Glutamatergic neuron (in vitro differentiated cells): ENCODE data around the gene PRF1. TPM values are rescaled to one million over a fixed set of nuclear protein-coding genes. Genes with fewer than 3 reads are reported as not detected.

Experiments used
- DNase-seq: peaks from one replicate; pipeline ENCODE4 v3.0.0; 2022
- H3K27ac Mint-ChIP-seq: one replicate; pipeline ENCODE4 v1.8.0; 2020; ENCODE audit warnings: mild to moderate bottlenecking, mixed read lengths, inconsistent platforms; ENCODE audit not compliant: unreplicated experiment
- H3K27me3 Mint-ChIP-seq: one replicate; pipeline ENCODE4 v1.8.0; 2020; ENCODE audit warnings: mild to moderate bottlenecking, moderate library complexity, mixed read lengths, inconsistent platforms; ENCODE audit not compliant: unreplicated experiment
- H3K36me3 Mint-ChIP-seq: one replicate; pipeline ENCODE4 v1.8.0; 2020; ENCODE audit warnings: mild to moderate bottlenecking, mixed read lengths, inconsistent platforms; ENCODE audit not compliant: unreplicated experiment
- H3K4me1 Mint-ChIP-seq: one replicate; pipeline ENCODE4 v1.8.0; 2020; ENCODE audit warnings: mild to moderate bottlenecking, low read depth, mixed read lengths, inconsistent platforms; ENCODE audit not compliant: unreplicated experiment
- H3K4me3 Mint-ChIP-seq: one replicate; pipeline ENCODE4 v1.8.0; 2020; ENCODE audit warnings: mild to moderate bottlenecking, mixed read lengths, inconsistent platforms; ENCODE audit not compliant: unreplicated experiment
- H3K9me3 Mint-ChIP-seq: one replicate; pipeline ENCODE4 v1.8.0; 2020; ENCODE audit warnings: mild to moderate bottlenecking, moderate library complexity, mixed read lengths, inconsistent platforms; ENCODE audit not compliant: unreplicated experiment
- CTCF ChIP-seq: fragments of 200-600 bp; sonication (generic); IDR thresholded peaks from one replicate; pipeline ENCODE4 v1.5.0; 2021; ENCODE audit not compliant: partially characterized antibody, unreplicated experiment
- total RNA-seq: library from RNA; stranded (reverse); fragmentation: NEBNext Ultra II Directional; extraction: Animal tissue kit (Norgen Biotek cat#: 25700); gene quantifications from one replicate; pipeline ENCODE4 v1.2.1, GENCODE V29; 2021; ENCODE audit not compliant: unreplicated experiment

The PRF1 gene
- total RNA-seq, 1 donor from 2014 or later = 2.6 TPM

GRCh38 chr10:70565556-70566514 is 36.7 kb downstream of the PRF1 start:
- Mint-ChIP-seq H3K36me3 (no peaks in the 10 kb centered on the region), H3K4me1 (peaks cover 2% of the 10 kb centered on the region), H3K9me3 (peaks cover 4% of the 10 kb centered on the region), H3K27ac (no peak overlapping the region), H3K27me3 (peaks cover 4% of the 10 kb centered on the region), H3K4me3 (no peak overlapping the region)
- no peak for DNase-seq
- TF ChIP-seq CTCF = no peak

GRCh38 chr10:70564901-70565351 is 37.6 kb downstream of the PRF1 start:
- Mint-ChIP-seq H3K36me3 (no peaks in the 10 kb centered on the region), H3K27me3 (peaks cover 4% of the 10 kb centered on the region), H3K9me3 (peaks cover 4% of the 10 kb centered on the region), H3K27ac (no peak overlapping the region), H3K4me1 (peaks cover 2% of the 10 kb centered on the region), H3K4me3 (no peak overlapping the region)
- DNase-seq = no peak
- no peak for TF ChIP-seq CTCF

- TF ChIP-seq CTCF = no peak
- Mint-ChIP-seq H3K4me1 (peaks cover 4% of the 10 kb centered on the region), H3K36me3 (no peaks in the 10 kb centered on the region), H3K27ac (no peak overlapping the region), H3K9me3 (peaks cover 4% of the 10 kb centered on the region), H3K4me3 (no peak overlapping the region), H3K27me3 (peaks cover 6% of the 10 kb centered on the region)
- DNase-seq = no peak
Measured at GRCh38 chr10:70564113-70564725, 38.3 kb downstream of the PRF1 start.

GRCh38 chr10:70563230-70563629 is 39.3 kb downstream of the PRF1 start:
- no peak for DNase-seq
- Mint-ChIP-seq H3K4me3 (no peak overlapping the region), H3K36me3 (no peaks in the 10 kb centered on the region), H3K4me1 (peaks cover 14% of the 10 kb centered on the region), H3K9me3 (peaks cover 7% of the 10 kb centered on the region), H3K27ac (no peak overlapping the region), H3K27me3 (peaks cover 11% of the 10 kb centered on the region)
- TF ChIP-seq CTCF = no peak
